Measurements from ENCODE around the gene IGSF21.
"Not testable (repeated sequence)": the region's sequence is repeated elsewhere in the genome, so short reads cannot be mapped to it uniquely, and the experiment has no call there.

IGSF21 gene

DNA sequence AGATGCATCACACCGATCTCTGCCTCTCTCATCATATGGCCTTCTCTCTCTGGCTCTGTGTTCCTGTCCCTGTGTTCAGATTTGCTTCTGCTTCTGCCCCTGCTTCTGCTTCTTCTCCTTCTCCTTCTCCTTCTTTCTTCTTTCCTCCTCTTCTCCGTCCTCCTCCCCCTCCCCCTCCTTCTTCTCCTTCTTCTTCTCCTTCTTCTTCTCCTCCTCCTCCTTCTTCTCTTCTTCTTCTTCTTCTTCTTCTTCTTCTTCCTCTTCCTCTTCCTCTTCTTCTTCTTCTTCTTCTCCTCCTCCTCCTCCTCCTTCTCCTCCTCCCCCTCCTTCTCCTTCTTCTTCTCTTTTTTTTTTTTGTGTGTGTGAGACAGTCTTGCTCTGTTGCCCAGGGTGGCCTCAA is 233.2 kb downstream of the IGSF21 start:
- DNase-seq: no peak

DNA sequence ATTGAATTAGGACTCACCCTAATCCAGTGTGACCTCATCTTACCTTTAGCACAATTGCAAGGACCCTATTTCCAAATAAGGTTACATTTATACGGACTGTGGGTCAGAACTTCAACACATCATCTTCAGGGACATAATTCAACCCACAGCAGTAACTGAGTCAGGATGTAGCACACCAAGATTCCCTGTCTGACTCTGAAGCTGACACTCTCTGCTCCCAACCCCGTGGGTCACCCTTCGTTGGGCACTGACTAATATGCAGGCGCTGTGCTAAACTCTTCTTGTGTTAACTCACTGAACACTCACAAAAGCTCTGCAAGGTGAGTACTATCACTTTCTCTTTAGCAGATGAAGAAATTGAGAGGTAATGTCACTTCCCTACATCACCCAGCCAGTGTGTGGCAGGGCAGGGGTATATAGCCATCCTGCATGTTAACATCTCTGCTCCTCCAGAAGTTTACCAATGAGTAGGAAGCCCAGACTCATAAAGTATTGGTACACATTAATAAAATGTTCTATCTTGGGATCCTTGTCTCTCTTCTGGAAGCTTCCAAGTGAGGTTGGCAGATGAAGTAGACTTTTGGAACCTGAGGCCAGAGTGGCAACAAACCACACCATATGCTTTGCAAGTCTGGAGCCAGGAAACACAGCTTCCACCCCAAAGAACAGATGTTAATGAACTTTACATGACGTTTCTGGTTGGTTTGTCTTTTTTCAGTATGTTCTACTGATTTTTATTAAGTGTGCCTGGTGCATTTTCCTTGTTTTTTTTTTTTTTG is 233.9 kb downstream of the IGSF21 start:
- no peak for DNase-seq

DNA sequence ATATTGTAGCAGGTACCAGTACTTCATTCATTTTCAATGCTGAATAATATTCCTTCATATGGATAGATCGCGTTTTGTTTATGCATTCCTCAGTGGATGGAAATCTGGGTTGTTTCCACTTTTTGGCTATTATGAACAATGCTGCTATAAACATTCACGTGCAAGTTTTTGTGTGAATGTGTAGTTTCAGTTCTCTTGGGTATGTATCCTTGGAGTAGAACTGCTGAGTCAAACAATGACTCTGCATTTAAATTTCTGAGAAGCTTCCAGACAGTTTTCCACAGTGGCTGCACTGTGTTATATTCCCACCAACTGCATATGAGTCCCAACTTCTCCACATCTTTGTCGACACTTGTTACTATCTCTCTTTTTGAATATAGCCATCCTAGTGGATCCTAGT is 235.1 kb downstream of the IGSF21 start:
- no peak for DNase-seq

DNA sequence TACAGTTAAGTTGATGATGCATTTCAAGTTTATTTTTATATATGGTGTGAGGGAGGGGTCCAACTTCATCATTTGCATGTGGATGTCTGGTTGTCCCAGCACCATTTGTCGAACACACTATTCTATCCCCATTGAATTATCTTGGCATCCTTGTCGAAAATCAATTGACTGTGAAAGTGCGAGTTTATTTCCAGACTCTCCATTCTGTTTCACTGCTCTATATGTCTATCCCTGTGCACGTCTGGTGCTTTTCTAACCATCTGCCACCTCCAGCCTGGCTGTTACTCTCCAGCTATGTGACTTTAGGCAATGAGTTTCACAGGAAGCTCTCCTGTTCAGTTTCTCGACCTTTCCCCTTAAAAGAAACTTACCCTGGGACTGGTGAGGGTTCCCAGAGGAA is 236.0 kb downstream of the IGSF21 start:
- no peak for DNase-seq

DNA sequence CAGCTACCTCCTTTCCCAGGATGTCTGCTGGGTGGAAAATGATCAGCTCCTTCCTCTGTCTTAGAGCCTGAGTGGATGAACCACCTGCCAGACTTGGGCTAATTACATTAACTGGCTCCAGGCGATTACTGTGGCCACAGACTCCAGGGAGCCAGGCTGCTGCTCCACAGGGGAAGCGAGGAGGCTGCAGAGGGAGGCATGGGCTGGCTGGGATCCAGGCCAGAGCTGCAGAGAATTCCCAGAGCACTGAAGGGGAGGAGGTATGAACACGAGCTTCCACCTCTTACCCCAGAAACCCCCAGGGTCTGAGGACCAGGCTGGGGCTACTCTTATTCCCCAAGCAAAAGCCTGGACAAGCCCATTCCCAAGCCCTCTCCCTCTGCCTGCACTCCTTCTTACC is 237.2 kb downstream of the IGSF21 start:
- no peak for DNase-seq

DNA sequence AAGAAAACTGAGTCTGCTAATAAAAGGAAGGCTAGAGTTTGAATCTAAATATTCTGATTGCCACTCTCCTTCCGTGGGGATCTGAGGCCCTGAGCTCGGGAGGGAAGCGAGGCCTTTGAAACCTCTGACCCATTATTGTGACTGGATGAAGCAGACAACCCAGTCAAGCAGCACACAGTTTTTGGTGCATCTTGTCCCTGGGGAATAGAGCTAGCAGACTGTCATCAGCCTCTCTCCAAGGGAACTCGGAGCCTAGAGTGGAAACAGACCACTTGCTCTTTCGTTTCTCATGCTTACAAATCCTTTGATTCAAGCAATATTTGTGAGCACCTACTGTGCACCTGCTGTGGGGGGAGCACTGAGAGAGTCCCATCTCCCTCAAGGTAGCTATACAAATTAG is 240.0 kb downstream of the IGSF21 start:
- no peak for DNase-seq

DNA sequence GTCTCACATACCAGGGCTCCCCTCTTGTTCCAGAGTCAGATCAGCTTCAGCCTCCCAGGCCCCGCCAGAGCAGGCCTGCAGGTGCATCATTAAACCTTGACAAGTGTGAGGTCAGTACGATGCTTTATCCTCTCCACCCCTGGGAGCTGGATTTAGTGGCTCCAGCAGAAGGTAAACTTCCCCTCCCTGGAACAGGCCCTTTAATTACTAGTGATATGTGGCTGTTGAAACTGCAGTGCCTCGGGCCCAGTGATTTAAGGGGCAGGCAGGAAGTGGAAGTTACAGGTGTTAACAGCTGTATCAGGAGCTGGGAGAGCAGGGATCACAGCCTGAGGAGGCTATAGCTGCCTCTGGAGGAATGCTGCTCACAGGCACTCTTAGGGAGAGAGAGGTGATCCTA is 240.8 kb downstream of the IGSF21 start:
- DNase-seq: no peak

DNA sequence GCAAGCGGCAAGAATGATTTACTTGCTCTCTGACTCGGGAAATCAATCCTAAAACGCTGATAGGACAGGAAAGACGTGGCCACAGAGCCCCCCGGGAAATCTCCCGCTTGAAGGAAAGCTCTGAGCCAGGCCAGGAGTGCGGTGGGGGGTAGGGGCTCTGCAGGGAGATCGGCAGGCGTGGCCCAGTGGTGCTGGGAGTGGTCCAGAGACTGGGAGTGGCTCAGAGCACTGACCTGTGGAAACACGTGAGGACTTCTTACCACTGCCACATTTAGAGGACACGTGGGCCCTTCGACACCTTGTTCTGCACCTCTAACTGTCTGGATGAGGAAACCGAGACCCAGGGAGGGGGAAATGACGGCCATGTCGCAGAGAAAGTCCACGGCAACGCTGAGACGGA is 243.1 kb downstream of the IGSF21 start:
- DNase-seq: no peak

DNA sequence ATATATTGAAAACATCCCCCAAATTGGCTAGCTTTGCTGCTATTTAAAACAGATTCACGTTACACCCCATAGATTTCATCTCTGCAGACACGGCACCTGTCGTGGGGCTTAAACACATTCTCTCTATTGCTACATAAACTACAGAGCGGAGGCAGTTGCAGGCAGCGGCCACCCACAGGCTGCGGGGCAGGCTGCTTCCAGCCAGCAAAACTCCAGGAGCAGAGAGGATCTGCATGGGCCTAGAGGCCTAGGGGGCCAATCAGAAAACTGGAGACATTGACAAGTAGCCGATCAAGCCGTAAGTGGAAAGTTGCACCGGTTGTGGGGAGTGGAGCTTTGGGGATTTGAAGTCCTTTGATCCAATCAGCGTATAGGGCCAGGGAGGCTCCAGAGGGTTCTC is 244.1 kb downstream of the IGSF21 start:
- no peak for DNase-seq

DNA sequence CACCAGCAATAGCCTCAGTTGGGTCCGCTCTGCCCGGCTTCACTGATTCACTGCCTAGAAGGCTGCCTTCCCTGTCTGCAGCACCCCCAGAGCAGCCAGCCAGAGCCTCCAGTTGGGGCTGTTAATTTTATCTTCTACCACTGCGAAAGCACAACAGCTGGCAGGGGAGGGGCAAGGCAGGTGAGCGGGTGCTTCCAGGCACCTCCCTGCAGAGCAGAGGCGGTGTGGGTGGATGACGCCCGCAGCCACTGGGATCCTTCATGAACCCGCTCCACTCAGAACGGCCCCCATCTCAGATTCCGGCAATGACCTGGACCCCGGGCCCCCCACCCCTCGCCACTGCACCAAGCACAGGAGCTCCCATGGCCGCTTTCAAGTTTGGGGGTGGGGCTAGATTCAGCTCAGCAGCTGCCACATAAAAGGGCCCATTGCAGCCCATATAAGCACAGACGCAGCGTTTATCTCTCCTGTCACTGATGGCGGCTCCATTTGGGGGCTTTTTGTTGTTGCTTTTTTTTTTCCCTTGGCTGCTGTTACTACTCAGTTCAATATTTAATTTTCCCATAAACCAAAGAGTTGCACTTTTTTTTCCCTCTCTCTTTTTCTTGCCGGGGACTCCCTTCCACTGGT is 245.2 kb downstream of the IGSF21 start:
- DNase-seq: no peak

DNA sequence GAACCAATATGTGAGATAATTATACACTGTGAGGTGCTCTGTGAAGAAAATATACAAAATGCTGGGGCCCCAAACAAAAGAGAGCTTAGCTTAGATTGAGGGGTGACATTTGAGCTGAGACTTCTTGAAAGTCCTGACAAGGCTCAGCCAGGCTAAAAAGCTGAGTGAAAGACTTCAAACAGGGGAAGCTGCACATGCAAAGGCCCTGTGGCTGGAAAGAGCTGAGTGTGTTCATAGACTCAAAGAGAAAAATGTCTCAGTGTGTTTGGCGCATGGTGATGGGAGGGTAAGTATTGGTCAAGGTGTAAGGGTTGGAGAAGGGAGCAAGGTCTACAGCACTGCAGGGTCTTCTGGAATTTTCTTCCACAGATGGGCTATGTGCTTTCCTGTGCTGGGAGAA is 245.9 kb downstream of the IGSF21 start:
- no peak for DNase-seq

DNA sequence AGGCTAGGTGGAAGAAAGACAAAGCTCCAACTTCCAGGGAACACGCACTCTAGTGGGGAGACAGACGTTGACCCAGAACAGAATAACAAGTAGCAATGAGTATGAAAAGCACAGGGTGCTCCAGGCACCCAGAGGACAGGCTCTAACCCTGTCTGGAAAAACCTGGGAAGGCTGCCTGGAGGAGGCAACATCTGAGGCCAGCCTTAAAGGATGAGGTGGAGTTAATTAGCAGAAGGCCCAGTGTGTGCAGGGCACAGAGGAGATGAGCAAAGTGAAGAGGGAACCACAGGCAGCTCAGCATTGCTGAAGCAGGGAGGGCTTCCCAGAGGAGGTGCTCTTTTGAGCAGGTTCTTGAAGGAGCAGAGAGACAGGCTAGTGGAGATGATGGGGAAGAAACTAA is 246.4 kb downstream of the IGSF21 start:
- DNase-seq: no peak

DNA sequence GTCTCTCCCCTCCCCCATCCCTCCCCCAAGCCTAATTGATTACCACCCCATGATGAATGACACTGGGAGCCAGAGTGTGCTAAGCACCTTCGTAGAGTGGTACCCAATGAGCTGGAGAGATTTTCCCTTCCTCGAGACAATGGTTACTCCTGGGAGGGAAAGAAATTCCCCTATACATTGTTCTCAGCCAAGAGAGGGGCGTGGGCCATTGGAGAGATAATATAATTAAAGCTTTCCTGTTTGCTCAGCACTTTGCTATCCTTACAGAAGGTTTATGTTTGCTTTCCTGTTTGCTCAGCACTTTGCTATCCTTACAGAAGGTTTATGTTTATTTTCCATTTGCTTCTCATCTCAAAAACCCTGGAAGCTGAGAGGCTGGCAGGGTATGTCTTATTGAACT is 247.0 kb downstream of the IGSF21 start:
- no peak for DNase-seq

DNA sequence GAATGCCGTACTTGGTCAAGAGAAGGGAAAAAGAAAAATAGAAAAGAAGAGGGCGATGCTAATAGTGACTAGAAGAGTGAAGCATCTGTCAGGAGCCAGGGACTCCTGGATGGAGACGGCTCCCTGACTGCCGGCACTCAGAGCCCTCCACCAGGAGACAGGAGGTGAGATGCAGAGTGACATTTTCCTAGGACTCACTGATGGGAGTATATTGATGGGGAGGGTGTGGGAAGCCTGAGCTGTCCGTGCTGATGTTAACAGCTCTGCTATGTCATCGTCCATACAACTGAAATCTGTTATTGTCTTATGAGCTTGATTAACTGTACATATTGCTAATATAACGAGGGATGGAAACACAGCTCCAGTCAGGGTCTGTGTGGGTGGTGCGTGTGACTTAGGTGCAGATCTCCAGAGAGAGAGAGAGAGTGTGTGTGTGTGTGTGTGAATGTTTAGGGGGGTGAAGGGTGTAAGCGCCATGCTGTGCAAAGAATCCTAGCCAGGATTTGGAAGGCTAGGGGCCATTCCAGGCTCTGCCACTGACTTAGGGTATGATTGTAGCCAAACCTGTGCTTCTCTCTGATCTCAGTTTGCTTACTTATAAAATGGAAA is 250.1 kb downstream of the IGSF21 start:
- DNase-seq: no peak

DNA sequence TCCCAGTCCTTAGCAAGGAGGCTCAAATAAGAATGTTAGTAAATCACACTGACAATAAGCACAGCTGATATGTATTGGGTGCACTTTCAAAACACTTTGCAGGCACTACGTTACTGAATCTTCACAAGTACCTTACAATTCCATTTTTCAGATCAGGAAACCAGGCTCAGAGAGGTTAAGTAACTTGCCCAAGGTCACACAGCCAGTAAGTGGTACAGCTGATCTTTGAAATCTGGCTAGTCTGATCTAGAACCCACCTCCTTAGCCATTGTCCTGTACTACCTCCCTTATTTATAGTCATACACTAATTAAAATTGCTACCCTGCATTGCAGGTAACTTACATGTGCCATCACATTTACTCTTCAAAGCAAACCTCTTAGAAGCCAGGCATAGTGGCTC is 251.0 kb downstream of the IGSF21 start:
- no peak for DNase-seq

DNA sequence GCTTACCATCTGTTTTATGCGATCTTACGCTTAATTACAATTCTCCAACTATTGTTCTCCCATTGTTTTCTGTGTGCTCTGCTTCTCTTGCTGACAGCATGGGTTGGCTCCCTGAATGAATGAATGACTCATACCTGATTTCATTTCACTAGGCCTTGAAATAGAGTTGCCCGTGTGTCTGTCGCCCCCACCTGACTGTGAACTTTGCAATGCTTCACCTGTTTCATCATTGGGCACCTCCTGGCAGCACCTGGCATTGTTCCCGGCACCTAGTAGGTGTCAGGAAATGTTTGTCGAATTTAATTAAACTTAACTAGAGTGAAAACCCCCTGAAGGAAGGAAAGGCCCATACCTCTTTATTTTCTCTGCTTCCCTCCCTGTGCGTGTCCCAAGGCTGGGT is 252.7 kb downstream of the IGSF21 start:
- DNase-seq: no peak

DNA sequence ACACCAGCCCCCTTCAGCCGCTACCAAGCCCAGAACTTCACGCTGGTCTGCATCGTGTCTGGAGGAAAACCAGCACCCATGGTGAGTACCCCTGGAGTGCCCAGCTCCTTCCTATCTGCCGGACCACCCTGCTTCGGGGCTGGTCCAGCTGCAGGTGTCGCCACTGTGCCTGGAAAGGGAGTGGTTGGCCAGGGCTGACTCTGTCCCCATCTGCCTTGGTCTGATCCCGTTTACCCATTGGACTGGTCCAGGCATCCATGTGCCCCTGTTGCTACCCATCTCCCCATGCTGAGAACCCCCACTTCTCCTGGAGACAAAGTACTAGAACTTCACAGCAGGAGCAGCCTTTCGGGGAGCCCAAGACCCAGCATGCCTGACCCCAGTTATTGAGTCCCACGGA is 254.6 kb downstream of the IGSF21 start:
- DNase-seq: no peak

DNA sequence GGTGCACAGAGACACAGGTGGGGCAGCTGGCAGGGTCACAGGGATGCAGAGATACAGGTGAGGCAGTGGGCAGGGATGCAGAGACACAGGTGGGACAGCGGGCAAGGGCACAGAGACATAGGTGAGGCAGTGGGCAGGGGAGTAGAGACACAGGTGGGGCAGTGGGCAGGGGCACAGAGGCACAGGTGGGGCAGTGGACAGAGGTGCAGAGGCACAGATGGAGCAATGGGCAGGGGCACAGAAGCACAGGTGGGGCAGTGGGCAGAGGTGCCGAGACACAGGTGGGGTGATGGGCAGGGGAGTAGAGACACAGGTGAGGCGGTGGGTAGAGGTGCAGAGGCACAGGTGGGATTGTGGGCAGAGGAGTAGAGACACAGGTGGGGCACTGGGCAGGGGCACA is 255.8 kb downstream of the IGSF21 start:
- no peak for DNase-seq

DNA sequence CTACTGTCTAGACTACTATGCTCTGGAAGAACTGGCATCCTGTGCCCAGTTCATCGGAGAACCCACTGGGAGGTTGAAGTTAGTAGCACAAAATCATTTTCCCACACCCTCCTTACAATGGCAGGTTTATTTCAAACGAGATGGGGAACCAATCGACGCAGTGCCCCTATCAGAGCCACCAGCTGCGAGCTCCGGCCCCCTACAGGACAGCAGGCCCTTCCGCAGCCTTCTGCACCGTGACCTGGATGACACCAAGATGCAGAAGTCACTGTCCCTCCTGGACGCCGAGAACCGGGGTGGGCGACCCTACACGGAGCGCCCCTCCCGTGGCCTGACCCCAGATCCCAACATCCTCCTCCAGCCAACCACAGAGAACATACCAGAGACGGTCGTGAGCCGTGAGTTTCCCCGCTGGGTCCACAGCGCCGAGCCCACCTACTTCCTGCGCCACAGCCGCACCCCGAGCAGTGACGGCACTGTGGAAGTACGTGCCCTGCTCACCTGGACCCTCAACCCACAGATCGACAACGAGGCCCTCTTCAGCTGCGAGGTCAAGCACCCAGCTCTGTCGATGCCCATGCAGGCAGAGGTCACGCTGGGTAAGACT is 257.6 kb downstream of the IGSF21 start:
- DNase-seq: no peak

DNA sequence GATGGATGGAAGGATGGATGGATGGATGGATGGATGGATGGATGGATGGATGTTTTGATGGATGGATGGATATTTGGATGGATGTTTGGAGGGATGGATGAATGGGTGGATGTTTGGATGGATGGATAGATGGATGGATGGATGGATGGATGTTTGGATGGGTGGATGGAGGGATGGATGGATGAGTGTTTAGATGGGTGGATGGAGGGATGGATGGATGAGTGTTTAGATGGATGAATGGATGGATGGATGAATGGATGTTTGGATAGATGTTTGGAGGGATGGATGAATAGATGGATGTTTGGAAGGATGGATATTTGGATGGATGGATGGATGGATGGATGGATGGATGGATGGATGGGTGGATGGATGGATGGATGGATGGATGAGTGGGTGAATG is 264.9 kb downstream of the IGSF21 start:
- DNase-seq: not testable (repeated sequence)

DNA sequence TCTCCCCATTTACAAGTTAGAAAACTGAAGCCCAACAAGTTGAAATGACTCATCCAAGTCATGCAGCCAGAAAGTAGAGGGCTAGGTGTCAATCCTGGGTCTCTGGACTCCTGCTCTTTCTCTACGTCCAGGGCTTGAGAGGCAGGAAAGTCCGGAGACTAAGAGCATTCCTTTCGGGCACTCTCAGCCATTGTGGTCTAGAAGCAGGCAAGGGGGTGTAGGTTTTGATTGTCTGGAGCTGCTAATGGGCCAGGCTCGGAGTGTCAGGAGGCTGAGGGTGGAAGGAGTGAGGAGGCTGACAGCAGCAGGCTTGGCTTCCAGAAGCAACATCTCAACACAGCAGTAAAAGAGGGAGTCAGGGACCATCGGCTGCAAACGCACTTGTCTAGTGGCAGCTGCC is 265.6 kb downstream of the IGSF21 start:
- DNase-seq: no peak

DNA sequence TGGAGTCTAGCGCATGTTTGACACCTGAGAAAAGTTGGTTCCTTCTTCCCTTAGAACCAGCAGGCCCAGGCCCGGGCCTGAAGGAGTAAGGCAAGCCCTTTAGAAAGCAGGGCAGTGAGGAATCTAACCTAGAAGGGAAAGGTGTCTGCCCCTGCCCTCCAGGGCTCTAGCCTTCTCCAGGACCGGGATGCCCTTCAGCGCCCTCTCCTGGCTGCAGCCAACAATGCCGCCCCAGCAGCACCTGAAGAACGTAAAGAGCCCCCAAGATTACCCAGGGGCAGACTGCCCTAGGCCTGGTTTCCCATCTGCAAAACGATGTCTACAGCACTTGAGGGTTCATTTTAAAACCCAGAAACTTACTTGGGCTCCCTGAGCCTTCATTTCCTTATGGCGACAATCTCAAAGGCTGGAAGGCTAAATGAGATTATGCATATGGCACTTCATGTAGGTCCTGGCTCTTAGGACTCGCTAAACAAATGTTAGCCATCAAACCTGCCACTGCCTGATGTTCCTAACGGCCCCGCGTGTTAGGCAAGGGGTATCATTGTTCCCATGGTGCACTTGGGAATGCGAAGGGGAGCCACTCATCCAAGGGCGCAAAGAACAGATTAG is 266.4 kb downstream of the IGSF21 start:
- no peak for DNase-seq

DNA sequence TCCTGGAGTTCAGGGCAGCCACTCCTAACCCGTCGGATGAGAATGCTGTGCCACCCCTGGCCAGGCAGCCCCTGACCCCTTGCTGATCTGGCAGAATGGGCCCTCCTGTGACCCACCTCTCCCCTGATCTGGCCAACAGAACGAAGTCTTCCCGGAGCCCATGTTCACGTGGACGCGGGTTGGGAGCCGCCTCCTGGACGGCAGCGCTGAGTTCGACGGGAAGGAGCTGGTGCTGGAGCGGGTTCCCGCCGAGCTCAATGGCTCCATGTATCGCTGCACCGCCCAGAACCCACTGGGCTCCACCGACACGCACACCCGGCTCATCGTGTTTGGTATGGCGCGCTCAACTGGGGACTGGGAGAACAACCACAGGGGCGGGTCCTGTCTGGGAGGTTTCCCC is 269.1 kb downstream of the IGSF21 start:
- DNase-seq: no peak

DNA sequence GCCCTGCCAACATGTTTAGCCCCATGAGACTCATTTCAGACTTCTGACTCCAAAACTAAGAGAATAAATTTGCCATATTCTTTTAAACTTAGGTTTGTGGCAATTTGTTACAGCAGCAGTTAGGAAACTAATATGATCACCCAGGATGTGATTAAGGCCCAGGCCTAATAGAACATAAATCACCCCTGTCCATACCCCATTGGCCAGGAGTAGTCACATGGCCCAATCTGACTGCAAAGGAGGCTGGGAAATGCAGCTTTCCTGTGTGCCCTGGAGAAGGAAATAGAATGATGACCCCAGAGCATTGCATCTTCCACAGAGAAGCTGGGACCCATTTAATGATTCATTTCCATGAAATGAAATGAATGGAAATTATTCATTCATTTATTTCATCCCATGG is 272.7 kb downstream of the IGSF21 start:
- DNase-seq: no peak

Measured in CD4-positive, alpha-beta T cell treated with Interleukin-15 for 1 hour (primary cell).